GM06990 (cell line): Measurements from ENCODE around the gene INPP5A.
"Not testable (repeated sequence)": the region's sequence is repeated elsewhere in the genome, so short reads cannot be mapped to it uniquely, and the experiment has no call there.

Experiments used
- DNase-seq: peaks from one replicate; pipeline ENCODE4 v3.0.0-alpha.2; 2011; ENCODE audit not compliant: insufficient read length; ENCODE audit errors: extremely low read depth
- H3K27me3 ChIP-seq: replicated peaks from 2 replicates; pipeline ENCODE4 v1.6.0; 2011; ENCODE audit warnings: low read length; ENCODE audit not compliant: control insufficient read depth, insufficient read depth
- H3K36me3 ChIP-seq: 2 replicates; pipeline ENCODE4 v1.5.1; 2011; ENCODE audit warnings: low read length; ENCODE audit not compliant: control insufficient read depth, insufficient read depth
- H3K4me3 ChIP-seq: replicated peaks from 2 replicates; pipeline ENCODE4 v1.5.1; 2011; ENCODE audit warnings: low read depth, mild to moderate bottlenecking, control low read depth, low read length
- CTCF ChIP-seq: IDR thresholded peaks from 2 replicates; pipeline ENCODE4 v1.5.1; 2011; ENCODE audit warnings: low read length, control low read depth, mild to moderate bottlenecking, inconsistent platforms; ENCODE audit not compliant: insufficient read depth, poor library complexity, severe bottlenecking

The INPP5A gene

GRCh38 chr10:132572545-132572937 is 35.0 kb downstream of the INPP5A start:
- peak overlapping the region; percentile 53 for H3K4me3 ChIP-seq
- H3K36me3 ChIP-seq: no peaks in the 10 kb centered on the region; the same call in 1 of the 2 replicates
- no peak for TF ChIP-seq CTCF
- DNase-seq: no peak
- no peaks in the 10 kb centered on the region for H3K27me3 ChIP-seq

- H3K4me3 ChIP-seq: peak overlapping the region; percentile 53; the same call in 1 of the 2 replicates
- not testable (repeated sequence) for H3K36me3 ChIP-seq, H3K27me3 ChIP-seq, DNase-seq
Observed at GRCh38 chr10:132572946-132573345, 35.4 kb downstream of the INPP5A start.

GRCh38 chr10:132574288-132574687 is 36.7 kb downstream of the INPP5A start:
- no peak for TF ChIP-seq CTCF
- H3K36me3 ChIP-seq: no peaks in the 10 kb centered on the region; the same call in 1 of the 2 replicates
- H3K27me3 ChIP-seq: no peaks in the 10 kb centered on the region
- DNase-seq: no peak
- no peak overlapping the region for H3K4me3 ChIP-seq

GRCh38 chr10:132574783-132575319 is 37.3 kb downstream of the INPP5A start:
- no peaks in the 10 kb centered on the region for H3K36me3 ChIP-seq
- H3K27me3 ChIP-seq: no peaks in the 10 kb centered on the region
- no peak for TF ChIP-seq CTCF
- DNase-seq: no peak
- H3K4me3 ChIP-seq: peak overlapping the region; percentile 15

GRCh38 chr10:132575320-132576201 is 38.0 kb downstream of the INPP5A start:
- no peak for TF ChIP-seq CTCF
- peak; percentile 74 for DNase-seq
- H3K36me3 ChIP-seq: no peaks in the 10 kb centered on the region
- no peaks in the 10 kb centered on the region for H3K27me3 ChIP-seq
- H3K4me3 ChIP-seq: peak overlapping the region; percentile 15

GRCh38 chr10:132576671-132577349 is 39.2 kb downstream of the INPP5A start:
- no peak for TF ChIP-seq CTCF

More at GRCh38 chr10:132576671-132577349, 39.2 kb downstream of the INPP5A start:
- Histone ChIP-seq H3K27me3 (no peaks in the 10 kb centered on the region), H3K36me3 (no peaks in the 10 kb centered on the region), H3K4me3 (no peak overlapping the region)
- DNase-seq: no peak
